ENCODE measurements around the gene ANAPC5.
"Not testable (repeated sequence)": the region's sequence is repeated elsewhere in the genome, so short reads cannot be mapped to it uniquely, and the experiment has no call there.

ANAPC5 gene, protein sequence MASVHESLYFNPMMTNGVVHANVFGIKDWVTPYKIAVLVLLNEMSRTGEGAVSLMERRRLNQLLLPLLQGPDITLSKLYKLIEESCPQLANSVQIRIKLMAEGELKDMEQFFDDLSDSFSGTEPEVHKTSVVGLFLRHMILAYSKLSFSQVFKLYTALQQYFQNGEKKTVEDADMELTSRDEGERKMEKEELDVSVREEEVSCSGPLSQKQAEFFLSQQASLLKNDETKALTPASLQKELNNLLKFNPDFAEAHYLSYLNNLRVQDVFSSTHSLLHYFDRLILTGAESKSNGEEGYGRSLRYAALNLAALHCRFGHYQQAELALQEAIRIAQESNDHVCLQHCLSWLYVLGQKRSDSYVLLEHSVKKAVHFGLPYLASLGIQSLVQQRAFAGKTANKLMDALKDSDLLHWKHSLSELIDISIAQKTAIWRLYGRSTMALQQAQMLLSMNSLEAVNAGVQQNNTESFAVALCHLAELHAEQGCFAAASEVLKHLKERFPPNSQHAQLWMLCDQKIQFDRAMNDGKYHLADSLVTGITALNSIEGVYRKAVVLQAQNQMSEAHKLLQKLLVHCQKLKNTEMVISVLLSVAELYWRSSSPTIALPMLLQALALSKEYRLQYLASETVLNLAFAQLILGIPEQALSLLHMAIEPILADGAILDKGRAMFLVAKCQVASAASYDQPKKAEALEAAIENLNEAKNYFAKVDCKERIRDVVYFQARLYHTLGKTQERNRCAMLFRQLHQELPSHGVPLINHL

DNA sequence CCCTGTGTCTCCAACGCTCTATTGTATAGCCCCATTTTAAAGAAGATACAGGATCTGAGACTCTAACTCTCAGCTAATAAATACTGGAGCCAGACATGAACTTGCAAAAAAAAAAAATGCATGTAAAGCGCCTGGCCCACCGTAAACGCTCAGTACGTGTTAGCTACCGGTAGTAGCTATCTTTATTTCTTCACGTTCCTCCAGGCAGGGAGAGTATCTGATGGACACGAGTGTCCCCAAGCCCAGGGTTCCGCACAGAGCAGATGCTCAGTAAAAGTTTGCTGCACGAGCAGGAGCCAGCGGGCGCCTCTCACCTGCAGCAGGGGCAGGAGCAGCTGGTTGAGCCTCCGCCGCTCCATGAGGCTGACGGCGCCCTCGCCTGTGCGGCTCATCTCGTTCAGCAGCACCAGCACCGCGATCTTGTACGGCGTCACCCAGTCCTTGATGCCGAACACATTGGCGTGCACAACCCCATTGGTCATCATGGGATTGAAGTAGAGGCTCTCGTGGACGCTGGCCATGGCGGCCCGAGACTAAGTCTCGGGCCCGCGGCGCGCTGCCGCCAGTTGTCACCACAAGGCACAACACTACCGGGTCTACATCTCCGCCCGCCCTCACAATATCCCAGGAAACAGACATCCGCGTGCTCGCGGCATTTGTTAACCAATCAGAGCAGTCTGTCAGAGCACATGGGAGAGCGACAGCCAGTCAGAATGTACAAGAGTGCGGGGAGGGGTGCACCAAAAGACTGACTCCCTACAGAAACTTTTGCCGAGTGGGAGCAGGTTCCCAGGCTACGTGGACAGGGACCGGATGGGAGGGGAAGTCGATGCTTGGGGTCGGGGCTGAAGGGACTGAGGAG is at the start of gene ANAPC5:
ANAPC5 (minus strand) TSS at position 592 of the 862 bp plus-strand sequence; CDS start at position 521, 71 bp downstream.
- peak; percentile 72 for DNase-seq (ENCODE audit: low read depth)

DNA sequence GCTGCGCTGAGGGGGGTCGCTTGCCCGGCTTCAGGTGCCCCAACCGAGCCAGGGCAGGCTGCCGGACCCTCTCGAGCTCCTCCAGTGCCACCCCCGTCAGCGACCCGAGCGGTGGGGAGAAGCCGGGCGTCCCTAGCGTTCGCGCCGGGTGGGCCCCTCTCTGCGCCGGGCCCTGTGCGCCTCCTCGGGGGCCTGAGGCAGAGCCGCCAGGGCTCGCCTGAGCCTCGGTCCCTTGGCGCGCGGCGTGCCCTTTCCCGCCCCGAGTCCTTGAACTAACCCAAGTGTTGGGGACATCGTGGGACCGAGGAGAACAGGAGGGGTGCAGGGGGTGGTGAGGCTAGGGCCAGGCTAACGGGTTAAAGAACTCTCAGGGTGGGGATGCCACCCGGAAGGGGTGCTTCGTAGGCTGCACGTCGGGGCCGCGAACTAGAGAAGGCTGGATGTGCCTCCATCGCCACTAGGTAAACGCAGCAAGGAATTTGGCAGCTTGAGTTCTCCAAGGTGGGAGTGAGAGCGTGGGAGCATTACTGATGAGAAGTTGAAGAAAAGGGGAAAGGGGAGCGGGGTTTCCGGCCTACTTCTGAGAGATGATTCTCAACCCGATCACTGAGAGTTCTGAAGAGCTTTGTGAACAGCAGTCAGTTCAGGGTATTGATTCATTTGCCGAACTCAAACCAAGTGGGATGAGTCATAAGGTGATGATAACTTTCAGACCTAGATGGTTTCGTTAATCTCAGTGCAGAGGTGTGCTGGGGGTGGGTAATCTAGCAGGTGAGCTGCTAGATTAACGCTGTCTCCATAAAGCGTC is 48.3 kb upstream of the ANAPC5 start:
- peak; percentile 18 for DNase-seq (ENCODE audit: low read depth)

DNA sequence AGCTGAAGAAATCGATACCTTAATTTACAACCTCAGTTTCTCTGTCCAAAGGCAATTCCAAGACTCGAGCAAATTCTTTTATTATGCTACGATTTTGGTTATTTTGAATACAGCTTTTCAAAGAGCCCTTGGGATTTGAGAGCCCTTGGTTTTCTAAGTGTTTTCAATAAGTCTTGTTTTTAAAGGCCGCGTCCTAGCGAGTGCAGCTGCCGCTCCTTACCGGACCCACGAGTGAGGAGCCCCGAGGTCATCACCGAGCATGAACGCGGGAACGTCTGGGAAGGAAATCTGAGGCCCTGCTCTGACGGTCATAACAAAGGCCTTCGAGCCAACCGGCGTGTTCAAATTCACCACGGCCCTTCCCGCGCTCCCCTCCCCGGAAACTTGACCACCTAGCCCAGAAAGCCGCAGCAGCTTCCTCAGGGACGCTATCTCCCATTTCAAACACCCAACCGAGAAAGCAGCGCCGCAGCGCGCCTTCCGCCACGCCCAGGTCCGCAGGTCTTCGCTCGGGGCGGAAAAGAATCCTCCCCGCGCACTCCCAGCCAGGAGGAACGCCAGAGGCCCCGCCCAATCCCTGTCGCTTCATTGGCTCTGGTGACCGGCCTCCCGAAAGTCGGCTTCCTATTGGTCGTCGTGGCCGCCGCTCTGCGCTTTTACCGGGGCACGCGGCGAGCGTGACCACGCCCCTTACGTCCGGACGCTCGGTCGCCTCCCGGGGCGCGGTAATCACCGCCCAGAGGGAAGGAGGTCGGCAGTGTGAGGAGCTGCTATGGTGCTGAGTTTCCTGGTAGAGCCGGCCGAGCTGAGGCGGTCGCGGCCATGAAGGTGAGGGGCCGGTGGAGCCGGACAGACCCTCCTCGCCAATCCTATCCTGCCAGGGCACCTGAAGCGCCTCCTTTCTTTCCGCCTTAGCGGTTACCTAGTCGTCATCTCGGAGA is 47.5 kb upstream of the ANAPC5 start, which contains the start of gene RNF34:
RNF34 (plus strand) TSS at position 728 of the 941 bp plus-strand sequence; CDS start at position 823, 95 bp downstream.
- peak; percentile 96 for DNase-seq (ENCODE audit: low read depth)

DNA sequence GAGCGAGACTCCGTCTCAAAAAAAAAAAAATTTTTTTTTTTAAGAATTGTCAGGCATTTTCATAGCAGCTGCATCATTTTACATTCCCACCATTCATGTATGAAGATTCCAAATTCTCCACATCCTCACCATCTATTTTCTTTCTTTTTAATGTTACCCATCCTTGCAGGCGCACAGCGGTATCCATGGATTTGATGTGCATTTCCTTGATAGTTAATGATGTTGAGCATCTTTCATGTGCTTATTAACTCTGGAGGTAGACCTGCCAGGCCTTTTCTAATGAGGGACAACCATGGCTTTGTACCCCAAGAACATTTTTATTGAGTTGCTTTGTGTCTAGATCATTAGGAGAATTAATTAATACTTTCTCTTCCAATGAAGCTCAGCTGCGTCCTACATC is 46.1 kb upstream of the ANAPC5 start:
- DNase-seq (ENCODE audit: low read depth): no peak

DNA sequence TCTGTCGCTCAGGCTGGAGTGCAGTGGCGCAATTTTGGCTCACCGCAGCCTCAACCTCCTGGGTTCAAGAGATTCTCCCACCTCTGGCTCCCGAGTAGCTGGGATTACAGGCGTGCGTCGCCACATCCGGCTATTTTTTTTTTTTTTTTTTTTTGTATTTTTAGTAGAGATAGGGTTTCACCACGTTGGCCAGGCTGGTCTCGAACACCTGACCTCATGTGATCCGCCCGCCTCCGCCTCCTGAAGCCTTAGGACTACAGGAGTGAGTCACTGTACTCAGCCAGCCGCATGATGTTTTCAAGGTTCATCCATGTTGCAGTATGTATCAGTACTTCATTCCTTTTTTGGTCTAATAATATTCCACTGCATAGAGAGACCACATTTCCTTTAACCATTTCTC is 45.3 kb upstream of the ANAPC5 start:
- no peak for DNase-seq (ENCODE audit: low read depth)

DNA sequence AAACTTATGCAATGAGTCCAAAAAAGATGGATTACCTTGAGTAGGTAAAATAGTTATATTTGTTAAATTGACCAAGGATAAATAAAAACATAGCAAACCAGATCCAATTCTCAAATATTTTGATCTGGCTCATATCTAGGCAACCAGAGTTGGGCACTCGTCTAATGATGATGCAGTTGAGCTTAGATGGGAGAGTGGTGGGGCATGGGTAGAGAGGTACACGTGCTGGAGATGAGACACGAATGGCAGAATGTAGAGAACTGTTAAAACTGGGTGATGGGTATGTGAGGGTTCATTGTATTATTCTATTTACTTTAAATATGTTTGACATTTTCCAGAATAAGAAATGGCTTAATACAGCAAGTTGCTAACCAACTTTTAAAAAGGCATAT is 40.1 kb upstream of the ANAPC5 start:
- DNase-seq (ENCODE audit: low read depth): no peak

DNA sequence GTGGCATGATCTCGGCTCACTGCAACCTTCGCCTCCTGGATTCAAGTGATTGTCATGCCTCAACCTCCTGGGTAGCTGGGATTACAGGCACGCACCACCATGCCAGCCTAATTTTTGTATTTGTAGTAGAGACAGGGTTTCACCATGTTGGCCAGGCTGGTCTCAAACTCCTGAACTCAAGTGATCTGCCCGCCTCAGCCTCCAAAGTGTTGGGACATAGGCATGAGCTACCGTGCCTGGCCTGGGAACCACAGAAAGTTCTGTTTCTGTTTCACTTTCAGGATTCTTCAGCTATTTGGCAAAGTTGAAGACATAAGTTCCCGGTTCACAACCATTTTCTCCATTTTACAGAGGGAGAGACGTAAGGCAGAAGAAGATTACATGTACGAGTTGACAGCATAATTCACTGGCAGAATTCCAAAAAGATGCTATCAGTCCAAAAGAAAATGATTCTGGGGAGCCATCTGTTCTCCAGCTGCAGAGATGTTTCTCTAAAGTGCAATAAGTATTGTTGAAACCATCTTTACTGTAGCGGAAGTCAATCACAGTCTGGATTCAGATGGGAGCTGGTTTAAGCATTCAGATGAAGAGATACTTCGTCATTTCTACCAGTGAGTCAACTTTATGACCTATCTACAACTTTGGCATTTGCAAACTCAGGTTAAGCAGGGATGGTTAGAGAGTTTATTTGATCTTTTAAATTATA is 39.6 kb upstream of the ANAPC5 start:
- DNase-seq (ENCODE audit: low read depth): peak; percentile 5

DNA sequence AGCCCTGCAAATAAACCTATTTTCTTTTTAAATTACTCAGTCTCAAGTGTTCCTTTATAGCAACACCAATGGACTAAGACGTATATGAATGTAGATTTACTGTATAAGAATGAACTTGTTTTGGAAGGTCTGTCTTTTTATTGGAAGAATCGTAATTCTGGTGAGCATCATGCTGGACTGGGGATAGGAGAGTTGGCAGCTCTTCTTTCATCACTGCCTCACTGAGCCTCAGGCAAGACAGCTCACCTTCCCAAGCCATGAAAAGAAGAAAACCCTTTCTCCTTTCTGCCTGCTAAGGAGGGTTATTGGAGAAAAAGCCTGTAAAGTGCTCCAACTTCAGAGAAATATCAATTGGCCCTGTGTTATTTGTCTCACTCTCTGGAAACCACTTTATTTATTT is 38.6 kb upstream of the ANAPC5 start:
- no peak for DNase-seq (ENCODE audit: low read depth)

DNA sequence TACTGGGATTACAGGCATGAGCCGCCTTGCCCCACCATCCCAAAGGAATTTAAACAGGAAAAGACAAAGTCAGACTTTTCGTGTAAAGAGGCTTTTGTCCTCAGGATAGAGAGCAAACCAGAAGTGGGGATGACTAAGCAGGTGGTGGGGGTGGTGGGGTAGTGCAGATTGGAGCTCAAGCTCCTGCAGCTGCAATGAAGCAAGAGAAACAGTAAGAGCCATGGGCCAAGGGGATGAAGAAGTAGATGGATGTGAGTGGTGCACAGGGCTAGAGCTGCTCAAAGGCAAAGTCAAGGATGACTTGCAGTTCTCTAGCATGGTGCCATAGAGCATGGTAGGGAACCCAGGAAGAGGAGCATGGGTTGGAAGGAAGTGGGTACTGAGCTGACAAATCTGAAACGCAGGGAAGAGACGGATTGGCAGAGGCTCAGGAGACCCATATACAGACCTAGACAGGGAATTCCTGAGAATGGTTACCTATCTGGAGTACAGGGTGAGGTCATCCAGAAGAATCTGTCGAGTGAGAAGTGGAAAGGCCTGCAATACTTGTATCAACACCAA is 36.3 kb upstream of the ANAPC5 start:
- no peak for DNase-seq (ENCODE audit: low read depth)

DNA sequence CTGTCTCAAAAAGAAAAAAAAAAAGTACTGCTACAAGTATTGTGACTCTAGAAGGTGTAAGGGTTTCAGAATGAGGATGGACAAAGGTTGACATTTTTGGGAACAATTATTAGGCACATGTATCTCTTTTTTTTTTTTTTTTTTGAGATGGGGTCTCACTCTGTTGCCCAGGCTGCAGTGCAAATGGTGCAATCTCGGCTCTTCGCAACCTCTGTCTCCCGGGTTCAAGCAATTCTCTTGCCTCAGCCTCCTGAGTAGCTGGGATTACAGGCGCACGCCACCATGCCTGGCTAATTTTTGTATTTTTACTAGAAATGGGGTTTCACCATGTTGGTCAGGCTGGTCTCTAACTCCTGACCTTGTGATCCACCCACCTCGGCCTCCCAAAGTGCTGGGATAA is 32.7 kb upstream of the ANAPC5 start:
- DNase-seq (ENCODE audit: low read depth): not testable (repeated sequence)

DNA sequence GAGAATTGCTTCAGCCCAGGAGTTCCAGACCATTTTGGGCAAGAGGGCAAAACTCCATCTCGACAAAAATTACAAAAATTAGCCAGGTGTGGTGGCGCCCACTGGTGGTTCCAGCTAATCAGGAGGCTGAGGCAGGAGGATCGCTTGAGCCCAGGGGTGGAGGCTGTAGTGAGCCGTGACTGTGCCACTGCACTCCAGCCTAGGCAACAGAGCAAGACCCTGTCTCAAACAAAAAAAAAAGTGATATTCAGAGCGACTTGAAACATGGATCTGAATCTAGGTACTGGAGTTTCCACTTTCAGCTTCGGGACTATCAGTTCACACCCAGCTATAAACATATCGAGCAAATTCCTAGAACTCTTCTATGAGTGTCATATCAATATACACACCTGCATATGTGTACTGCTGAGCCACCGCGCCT is 31.4 kb upstream of the ANAPC5 start:
- no peak for DNase-seq (ENCODE audit: low read depth)

DNA sequence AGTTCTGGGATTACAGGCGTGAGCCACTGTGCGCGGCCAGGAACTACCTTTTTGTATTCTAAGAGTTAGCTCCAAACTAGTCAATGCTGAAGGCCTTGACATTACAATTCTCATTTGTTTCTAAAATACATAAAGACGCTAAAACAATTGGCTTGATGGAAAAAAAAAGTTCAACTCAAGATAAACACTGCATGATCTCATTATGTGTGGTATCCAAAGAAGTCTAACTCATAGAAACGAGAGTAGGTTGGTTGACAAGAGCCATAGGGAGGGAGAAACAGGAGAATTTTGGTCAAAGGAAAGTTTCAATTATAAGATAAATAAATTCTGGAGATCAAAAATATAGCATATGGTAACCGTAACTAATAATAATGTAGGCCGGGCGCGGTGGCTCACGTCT is 27.7 kb upstream of the ANAPC5 start:
- DNase-seq (ENCODE audit: low read depth): no peak

DNA sequence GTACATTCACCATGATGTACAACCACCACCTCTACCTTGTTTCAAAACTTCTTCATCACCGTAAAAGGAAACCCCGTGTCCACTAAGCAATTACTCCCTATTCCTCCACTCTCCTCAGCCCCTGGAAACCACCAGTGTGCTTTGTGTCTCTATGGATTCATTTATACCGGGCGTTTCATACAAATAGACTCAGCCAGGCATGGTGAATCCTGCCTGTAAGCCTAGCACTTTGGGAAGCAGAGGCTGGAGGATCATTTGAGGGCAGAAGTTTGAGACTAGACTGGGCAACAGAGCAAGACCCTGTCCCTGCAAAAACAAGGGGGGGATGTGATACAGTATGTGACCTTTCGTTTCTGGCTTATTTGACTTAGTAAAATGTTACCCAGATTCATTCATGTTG is 26.5 kb upstream of the ANAPC5 start:
- DNase-seq (ENCODE audit: low read depth): no peak

DNA sequence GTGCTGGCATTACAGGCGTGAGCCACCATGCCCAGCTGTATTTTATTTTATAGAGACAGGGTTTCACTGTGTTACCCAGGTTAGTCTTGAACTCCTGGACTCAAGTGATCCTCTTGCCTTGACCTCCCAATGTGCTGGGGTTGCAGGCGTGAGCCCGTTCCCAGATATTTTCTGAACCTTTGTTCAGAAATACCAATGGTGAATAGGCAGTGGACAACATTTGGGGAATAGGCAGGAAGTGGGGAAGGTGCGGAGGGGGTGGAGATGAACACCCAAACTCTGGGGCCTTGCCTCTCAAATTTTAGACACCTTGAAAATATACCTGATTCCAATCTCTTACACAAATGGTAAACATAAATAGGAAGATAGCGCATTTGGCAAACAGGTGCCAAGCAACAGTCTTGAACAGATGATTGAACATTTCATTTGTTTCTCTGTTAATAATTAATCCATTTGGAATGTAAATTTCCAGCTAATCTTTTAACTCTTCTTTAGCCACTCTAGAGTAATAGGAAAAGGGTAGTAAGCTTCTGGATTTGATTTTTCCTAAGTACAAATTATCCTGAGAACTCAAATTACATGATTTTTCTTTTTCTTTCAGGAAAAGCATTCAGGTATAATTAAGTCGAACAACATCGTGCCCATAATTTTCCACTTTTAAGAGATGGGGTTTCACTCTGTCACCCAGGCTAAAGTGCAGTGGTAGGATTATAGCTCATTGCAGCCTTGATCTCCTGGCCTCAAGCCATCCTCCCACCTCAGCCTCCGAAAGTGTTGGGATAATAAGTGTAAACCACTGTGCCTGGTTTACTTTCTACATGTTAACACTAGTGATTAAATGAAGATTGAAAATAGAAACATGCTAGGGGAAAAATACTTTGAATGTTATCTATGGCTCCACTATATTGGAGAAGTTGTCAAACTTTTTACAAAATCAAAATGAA is 24.8 kb upstream of the ANAPC5 start:
- no peak for DNase-seq (ENCODE audit: low read depth)

DNA sequence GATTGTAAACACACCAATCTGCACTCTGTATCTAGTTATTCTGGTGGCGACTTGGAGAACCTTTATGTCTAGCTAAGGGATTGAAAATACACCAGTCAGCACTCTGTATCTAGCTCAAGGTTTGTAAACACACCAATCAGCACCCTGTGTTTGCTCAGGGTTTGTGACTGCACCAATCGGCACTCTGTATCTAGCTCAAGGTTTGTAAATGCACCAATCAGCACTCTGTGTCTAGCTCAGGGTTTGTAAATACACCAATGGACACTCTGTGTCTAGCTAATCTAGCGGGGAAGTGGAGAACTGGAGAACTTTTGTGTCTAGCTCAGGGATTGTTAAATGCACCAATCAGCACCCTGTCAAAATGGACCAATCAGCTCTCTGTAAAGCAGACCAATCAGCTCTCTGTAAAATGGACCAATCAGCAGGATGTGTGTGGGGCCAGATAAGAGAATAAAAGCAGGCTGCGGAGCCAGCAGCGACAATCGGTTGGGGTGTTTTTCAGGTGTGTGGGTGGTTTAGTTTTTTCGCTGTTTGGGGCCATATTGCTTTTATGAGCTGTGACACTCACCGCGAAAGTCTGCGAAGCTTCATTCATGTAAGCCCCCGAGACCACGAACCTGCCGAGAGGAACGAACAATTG is 22.9 kb upstream of the ANAPC5 start:
- not testable (repeated sequence) for DNase-seq (ENCODE audit: low read depth)

DNA sequence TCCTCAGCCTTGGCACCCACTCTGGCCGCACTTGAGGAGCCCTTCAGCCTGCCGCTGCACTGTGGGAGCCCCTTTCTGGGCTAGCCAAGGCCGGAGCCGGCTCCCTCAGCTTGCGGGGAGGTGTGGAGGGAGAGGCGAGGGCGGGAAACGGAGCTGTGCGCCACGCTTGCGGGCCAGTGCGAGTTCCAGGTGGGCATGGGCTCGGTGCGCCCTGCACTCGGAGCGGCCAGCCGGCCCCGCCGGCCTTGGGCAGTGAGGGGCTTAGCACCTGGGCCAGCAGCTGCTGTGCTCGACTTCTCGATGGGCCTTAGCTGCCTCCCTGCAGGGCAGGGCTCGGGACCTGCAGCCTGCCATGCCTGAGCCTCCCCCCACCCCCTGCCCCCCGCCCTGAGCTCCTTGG is 22.1 kb upstream of the ANAPC5 start:
- not testable (repeated sequence) for DNase-seq (ENCODE audit: low read depth)

DNA sequence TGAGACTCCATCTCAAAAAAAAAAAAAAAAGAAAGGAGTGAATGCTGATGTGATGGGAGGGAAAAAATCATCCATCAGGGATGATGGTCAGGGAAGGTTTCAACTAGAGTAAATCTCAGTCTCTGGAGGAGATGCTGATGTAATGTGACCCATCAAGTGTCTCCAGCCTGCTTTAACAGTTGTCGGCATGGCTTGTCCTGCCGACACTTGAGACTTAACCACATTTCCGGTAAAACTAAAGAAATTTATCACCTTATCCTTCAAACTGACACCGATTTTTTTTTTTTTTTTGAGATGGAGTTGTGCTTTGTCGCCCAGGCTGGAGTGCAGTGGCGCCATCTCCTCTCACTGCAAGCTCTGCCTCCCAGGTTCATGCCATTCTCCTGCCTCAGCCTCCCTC is 21.5 kb upstream of the ANAPC5 start:
- DNase-seq (ENCODE audit: low read depth): no peak

DNA sequence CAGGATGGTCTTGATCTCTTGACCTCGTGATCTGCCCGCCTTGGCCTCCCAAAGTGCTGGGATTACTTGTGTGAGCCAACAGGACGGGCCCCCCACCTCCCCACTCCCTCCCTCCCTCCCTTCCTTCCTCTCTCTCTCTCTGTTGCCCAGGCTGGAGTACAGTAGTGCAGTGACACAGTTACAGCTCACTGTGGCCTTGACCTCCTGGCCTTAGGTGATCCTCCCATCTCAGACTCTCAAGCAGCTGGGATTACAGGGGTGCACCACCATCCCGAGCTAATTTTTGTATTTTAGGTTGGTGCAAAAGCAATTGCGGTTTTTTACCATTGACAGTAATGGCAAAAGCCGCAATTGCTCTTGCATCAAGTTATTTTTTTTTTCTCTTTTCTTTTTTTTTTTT is 19.2 kb upstream of the ANAPC5 start:
- no peak for DNase-seq (ENCODE audit: low read depth)
